ENCODE measurements around the gene LHX3.

The LHX3 gene

DNA sequence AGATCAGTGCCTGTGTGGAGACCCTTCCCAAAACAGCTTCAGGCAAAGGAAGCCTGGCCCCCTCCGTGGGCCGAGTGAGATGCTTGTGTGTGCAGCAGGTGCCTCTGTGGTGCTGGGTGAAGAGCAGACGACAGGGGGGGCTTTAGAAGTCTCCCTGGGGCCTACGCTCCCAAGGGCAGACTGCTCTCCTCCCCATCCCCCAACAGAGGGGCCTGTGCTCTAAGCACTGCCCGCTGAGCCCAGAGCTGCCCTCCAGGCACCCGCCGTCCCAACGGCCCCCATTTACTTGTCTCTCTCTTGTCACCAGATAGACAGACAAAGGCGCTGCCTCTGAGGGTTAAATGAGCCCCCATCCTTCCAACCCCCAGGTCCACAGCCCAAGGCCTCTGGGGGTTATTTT is 2.7 kb upstream of the LHX3 start:
- no peak for DNase-seq (ENCODE audit: low read depth in 2 of 2)

DNA sequence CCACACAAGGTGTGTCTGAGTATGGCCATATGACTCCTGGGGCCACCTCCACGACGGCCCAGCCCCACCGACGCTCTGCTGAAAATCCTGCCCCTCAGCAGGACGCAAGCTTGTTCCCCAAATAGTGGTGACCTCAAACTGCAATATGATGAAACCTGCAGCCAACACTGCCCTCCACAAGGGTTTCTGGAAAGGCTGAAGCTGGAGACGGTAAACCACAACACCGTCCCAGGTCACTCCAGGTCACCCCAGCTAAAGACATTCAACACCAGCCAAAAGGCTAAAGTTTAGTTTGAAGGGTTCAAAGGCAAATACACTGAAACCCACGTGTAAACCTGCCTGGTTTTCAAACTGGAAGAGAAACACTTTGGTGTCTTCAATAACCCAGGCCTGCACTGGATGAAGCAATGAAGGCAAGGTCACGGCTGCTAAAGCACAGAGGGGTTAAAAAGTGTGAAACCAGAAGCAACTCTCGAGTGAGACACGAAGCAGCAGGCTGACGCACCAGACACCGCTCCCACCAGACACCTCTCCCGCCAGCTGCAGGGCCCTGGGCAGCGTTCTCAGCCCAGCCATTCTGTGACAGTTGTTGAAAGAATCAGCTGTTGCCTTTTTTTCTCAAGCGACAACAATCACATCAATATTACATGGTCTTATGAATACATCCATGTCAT is 1.8 kb upstream of the LHX3 start:
- DNase-seq (ENCODE audit: low read depth in 2 of 2): no peak

DNA sequence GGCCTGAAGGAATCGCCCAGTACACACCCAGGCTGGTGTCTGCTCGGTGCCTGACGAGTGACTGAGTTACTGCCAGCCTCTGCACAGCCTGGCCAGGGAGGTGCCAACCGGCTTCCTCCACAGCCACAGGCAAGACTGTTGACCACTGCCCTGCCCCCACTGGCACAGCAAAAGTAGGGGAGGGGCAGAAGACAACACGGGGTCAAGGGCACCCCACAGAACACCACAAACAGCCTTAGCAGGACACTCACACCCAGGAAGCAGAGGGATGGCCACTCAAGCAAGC is 722 bp upstream of the LHX3 start:
- DNase-seq (ENCODE audit: low read depth in 2 of 2): no peak

DNA sequence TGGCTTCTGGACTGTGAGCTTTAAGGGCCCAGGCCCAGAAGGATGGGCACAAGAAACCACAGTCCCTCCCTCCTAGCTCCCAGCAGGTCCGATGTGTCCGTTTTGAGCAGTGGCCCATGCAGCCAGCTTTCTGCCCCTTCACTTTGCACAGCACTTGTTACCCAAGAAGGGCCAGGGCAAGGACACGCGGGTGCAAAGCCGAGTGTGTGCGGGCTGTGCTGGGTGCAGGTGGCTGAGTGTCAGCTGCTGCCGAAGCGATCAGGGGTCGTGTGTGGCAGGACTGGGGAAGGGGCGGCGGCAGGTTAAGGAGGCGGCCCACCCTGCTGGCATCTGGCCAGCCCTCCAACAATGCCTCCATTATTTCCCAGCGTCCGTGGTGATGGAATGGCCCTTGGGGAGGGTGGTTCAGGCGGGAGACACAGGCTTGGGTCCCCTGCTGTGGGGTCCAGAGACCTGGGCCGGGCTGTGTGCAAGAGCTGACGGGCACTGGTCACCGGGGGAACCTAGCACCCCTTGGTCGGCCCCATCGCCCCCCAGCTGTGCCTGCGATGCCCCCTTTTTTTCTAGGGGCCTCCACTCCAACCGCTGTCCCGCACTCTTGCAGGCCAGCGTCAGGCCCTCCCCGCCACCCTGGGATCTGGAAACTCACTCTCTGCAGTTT is 653 bp downstream of the LHX3 start:
- DNase-seq (ENCODE audit: low read depth in 2 of 2): no peak

DNA sequence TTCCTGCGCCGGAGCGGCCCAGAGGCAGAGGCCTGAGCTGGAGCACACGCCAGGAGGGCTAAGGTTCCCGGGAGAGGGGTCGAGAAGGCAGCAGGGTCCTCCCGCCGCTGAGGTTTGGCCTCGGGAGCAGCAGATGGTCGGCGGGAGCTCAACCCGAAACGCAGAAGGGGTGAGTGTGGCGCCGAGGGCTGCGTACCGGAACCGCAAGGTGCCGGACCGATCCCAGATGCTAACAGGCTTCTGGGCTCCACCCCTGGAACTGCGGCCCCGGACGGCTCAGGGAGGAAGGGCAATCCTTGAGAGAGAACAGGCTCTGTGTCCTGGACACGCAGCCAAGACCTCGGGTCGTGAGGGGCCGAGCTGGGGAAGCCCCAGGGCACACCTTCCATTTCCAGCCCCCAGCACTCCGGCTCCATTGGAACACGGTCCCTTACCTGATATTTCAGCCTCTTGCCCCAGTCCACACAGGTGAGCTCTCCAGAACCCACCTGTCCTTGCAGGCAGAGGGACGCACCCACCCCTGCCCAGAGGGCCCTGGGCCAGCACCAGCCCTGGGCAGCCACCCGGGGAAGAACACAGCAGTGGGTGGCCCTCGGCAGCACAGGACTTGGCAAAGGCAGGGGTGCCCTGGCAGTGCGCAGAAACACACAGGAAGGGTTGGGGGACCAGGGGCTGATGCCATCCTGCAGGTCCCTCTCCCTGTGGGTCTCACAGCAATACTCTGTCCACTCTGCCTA is 1.4 kb downstream of the LHX3 start:
- DNase-seq (ENCODE audit: low read depth in 2 of 2): no peak

DNA sequence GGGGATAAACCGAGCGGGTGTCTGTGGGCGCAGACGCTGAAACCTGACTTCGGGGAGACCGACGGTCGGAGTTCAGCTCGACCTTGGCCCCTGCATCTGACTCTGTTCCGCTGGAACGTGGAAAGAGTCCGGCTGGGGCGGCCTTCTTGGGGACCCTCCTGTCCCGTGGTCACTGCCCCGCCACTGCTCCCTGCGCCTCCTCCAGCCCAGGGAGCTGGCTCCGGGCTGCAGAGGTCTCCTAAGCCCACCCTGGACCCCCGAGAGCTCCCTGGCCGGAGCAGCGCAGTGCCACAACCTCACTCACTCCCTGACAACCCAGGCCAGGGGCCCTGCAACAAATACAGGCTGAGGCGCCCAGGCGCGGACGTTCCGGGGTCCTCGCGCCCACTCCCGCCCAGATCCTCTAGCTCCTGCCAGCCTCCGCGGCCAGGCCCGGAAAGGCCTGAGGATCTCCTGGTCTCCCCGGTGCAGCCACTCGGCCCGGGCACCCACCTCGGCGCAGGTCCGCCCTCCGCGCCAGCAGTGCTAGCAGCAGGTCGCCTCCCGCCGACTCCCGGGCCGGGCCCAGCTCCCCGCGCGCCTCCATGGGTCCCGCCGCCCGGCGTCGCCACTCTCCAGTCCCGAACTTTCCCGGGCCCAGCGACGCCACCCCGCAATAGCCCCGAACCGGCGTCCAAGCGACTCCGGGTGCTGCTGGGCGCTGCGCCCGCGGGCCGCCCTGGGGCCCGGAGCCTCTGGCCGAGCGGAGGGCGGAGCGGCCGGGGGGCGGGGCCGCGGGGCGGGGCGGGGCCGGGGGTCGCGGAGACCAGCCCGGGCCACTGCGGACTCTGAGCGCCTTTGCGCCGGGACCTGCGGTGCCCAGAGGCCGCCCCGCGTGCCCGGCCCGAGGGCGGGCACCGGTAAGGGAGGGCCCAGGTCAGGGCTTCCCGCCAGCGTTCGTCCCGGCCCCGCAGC is 2.2 kb downstream of the LHX3 start:
- no peak for DNase-seq (ENCODE audit: low read depth in 2 of 2)

DNA sequence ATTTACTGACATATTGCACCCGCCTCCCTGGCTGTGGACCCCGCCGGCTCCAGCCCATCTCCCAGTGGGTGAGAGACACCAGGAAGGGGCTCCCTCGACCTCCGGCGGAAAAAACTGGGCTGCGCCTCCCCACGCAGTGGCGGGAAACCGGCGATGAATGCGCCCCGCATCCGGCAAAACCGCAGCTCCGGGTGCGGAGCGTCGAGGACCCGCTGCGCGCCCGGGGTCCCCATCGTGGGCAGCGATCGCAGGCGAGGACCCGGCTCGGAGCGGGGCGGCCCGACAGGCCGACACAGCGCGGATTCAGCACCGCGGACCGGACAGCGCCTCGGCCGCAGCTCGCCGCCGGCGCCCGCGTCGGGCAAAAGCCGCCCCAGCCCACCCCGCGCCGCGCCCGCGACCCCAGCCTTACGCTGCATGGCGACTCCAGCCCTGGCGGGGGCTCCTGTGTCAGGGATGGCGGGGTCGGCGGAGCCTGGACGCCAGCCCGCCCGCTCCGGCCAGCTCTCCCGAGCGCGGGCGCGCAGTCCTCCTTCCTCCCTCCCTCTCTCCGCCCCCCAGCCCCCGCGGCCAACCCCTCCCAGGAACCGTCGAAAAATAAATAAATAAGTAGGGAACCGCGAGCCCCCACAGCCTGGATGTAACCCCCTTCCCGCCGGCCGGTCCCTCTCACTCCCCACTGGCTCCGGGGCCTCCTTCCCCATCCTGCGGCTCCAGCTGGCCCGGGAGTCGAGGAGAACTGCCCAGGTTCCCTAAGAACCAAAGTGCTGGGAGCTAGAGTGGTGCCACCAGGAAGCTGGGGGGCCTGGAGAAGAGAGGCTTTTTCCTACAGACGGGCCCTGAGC is 3.1 kb downstream of the LHX3 start:
- DNase-seq (ENCODE audit: low read depth in 2 of 2): no peak

DNA sequence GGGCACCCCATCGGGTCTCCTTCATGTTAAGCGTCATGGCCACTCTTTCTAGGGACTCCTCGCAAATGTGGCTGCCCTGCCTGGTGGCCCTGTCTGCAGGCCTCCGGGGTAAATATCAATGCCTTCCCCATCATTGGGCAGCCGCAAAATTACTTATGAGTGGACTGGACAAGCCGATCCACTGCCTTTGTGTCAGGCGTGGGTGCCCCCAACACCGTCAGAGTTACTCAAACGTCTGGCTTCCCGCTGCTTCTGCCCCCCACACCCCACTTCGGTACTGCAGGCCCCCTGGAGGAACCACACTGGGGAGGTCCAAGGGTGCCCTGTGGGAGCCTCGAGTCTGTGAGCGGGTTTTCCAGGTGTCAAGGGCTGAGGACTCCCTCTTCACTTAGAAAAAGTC is 3.8 kb downstream of the LHX3 start:
- DNase-seq (ENCODE audit: low read depth in 2 of 2): no peak

DNA sequence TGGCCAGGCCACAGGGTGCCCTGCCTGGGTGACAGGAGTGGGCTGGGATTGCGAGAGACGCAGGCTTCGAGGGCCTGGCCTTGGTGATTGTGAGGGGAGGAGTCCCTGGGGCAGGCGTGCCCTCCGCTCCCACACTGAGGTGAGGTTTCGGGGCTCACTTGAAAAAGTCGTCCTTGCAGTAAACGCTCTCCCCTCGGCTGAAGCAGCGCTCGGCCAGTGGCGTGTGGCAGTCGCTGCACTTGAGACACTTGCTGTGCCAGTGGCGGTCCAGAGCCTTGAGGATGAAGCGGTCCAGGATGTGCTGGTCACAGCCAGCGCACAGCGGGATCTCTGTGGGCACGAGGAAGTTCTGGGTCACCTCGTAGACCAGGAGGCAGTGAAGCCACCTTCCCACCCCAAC is 4.5 kb downstream of the LHX3 start:
- DNase-seq (ENCODE audit: low read depth in 2 of 2): no peak

DNA sequence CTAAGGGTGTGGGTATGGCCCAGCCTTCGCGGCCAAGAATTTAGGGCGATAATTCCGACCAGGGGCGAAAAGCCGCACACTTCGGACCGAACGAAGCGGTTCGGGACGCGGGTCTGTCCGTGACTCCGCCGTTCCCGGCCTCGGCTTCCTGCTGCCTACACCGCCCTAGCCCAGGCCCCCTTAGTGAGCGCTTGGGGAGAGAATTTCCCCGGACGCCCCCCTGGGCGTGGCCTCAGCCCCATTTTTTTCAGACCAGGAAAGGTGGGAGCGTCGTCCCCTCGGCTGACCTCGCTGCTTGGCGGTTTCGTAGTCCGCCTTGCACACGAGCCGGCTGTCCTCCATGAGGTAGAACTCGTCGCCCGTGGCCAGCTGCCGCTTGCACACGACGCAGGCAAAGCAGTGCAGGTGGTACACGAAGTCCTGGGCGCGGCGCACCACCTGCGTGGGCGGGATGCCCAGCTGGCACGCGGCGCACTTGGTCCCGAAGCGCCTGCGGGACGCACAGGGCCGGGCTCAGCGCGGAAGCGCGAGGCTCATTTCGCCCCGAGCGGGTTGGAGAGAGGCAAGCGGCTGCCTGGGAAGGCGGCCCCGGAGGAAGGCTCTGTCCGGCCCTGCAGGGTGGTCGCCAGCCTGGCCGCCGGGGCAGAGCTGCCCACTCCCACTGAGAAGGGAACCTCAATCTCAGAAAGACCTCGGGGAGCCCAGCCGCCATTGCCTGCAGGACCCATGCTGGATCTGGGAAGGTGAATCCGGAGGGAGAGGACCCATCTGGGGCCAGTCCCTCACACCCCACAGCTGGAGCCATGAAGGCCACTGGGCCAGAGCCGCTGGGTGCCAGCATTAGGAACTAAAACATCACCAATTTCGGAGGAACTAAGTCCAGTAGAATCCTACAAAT is 5.3 kb downstream of the LHX3 start:
- no peak for DNase-seq (ENCODE audit: low read depth in 2 of 2)

DNA sequence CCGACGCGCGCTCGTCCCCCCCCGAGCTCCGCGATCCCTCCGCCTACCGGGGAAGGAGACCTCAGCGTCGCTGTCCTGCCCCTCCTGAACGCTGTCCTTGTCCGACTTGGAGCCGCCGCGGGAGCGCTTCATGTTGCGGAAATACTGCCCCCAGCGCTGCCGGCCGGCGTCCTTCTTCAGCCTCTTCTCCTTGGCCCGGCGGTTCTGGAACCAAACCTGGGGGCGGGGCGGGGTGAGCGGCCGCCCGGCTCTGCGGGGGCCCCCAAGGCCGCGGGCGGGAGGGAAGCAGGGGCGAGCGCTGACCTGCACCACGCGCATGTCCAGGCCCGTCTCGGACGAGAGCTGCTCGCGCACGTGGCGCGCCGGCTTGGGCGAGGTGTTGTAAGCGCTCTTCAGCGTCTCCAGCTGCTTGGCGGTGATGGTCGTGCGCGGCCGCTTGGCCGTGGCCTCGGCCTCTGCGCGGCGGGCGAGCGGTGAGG is 6.3 kb downstream of the LHX3 start:
- DNase-seq (ENCODE audit: low read depth in 2 of 2): no peak

DNA sequence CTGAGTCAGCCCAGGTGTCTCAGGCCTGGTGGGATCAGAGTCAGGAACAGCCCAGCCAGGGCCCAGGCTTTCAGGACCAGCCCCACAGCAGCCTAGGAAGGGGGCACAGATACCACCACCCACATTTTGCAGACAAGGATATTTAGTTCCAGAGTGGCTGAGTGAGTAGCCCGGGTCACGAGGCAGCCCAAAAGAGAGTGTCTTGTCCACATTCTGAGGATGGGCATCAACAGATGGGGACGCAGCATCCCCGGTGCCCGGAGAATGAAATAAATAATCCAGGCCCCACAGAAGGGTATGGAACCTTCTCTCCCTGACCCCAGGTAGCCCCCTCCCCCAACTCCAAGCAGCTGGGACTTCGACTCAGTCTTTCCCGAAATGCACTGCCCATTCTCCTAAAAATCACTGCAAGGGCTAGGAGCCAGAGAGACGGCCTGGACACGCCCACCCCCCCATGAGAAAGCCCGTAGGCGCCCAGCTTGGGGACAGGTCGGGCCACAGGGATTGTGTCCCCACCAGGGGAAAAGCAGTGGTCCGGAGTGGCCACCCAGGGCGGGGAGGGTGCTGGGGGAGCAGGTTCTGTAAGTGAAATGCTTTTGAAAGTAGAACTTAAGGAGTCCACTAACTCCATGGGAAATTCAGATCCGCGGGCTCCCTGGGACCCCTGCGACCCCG is 6.9 kb downstream of the LHX3 start:
- DNase-seq (ENCODE audit: low read depth in 2 of 2): no peak

DNA sequence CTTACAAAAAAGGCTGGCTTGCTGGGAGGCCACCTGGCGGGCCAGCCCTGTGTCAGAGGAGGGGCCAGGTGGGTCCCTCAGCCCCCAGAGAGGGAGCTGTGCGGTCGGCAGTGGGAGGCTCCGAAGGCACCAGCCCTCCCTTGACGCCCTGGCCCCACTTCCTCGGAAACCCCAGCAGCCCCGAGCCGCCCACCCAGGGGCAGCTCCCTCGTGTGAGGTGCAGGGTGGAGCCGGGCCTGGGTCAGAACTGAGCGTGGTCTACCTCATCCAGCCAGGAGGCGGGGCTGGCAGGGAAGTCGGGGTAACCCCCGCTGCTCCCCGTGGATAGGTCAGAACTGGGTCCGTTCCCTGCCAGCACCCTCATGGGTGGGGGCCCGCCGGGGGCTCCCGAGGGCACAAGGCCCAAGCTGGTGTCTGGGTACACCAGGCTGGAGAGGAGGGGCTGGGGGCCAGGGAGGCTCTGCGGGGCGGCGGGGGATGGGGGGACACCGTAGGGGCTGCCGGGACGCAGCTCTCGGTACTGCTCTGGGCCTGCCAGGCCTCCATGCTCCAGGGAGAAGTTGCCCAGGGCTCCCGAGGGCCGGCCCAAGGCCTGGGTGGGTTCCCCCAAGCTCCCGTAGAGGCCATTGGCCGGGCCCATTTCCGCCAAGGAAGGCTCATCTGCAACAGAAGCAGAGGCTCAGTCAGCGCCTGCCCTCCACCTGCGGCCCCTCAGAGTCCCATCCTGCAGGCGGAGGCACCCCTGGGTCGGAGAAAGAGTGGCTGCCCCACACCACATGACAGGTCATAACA is 7.6 kb downstream of the LHX3 start:
- no peak for DNase-seq (ENCODE audit: low read depth in 2 of 2)

DNA sequence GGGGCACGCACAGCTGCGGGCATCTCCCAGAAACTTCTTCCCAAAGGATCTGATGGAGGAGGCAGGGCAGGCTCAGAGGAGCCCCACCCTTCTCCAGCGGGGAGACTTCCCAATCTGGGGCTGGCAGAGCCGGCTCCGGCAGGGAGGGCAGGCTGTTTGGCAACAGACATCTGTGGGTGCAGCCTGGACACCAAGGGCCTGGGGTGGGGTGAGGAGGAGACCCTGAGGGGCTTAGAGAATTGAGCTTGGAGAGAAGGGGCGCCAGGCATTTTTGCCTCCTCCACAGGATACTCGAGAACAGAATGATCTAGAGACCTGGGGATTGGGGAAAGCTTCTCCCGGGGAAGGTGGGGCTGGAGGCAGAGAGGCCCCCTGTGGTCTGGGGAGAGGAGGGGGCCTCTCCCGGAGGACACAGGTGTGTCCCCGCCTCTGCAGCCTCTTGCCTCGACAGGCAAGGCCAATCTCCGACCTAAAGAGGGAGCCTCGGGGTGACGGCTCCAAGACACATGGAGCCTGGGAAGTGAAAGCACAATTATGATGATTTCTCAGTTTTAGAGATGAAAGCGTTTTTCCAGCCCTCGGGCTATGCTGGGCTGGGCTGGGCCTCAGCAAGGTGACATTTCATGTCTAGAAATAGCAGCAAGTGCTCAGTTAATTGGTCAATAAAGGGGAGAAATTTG is 8.4 kb downstream of the LHX3 start:
- no peak for DNase-seq (ENCODE audit: low read depth in 2 of 2)

DNA sequence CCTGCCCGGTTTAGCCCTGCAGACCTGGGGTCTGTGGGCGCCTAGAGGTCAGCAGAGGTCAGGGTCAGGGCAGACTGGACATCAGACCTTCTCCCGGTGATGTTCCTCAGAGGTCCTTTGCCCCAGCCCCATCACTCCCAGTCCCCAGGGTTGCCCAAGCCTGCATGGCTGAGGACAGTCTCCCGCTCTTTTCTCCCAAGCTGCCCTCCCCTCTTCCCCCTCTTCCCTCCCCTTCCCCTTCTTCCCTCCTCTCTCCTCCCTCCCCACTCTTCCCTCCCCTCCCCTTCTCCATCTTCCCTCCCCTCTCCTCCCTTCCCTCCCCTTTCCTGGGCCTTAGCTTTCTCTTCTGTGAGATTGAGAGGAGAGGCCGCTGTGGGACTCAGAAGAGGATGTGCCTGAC is 10.4 kb downstream of the LHX3 start:
- DNase-seq (ENCODE audit: low read depth in 2 of 2): no peak

DNA sequence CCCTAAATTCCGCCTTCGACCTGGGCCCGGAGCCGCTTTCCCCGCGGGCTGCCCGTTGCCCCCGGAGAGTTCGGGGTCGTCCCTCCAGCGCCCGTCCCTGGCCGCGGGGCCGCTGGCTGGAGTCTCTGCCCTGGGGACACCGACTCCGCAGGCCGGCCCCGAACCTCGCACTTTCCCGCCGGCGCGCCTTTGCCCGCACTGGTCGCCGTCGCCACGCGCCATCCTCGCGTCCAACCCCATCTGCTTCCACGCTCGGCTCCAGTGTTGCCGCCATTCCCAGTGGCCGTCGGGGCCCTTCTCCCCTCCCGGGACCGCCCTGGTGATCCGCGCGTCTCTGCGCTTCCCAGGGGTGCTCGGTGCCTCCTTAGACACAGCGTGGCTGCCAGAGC is 11.0 kb downstream of the LHX3 start:
- DNase-seq (ENCODE audit: low read depth in 2 of 2): no peak

DNA sequence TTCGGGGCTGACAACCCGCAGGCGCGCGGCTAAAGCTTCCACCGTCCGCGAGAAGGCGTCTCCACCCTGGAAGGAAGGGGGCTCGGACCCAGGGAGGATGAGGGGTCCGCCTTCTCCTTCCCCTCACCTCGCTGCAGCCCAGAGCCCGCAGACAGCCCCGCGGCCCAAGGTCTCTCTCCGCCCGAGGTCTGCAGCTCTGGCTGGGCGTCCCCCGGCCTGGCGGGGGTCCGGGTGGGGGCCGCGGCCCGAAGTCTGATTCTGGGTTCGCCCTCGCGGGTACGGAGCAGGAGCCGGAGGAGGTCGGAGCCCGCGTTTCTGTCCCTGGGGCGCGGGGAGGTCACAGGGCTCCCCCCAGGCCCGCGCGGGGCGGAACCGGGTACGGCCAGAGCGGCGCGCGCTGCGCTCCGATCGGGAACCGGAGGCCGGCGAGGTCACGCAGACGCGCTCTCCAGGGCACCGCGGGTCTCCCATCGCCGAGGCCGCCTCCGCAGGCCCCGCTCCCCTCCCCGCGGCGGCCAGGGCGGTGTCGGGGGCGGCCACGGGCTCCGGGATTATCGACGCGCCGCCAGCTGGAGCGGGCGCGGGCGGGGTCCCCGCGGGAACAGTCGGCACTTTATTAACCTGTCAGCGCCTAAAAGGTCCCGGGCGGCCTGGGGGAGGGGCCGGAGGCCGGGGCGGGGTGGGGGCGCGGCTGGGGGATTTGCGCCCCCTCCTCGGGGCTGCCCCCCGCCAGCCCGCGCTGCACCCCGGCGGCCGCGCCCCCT is 11.6 kb downstream of the LHX3 start:
- DNase-seq (ENCODE audit: low read depth in 2 of 2): no peak
